Endothelial cell (in vitro differentiated cells): ENCODE results near the gene NCAM1. TPM values are rescaled to one million over a fixed set of nuclear protein-coding genes. Genes with fewer than 3 reads are reported as not detected.

Experiments
- DNase-seq: peaks from one replicate; pipeline ENCODE4 v3.0.0; 2021; ENCODE audit warnings: low spot score
- H3K27ac Mint-ChIP-seq: one replicate; pipeline ENCODE4 v1.8.0; 2021; ENCODE audit warnings: mixed read lengths, inconsistent platforms; ENCODE audit not compliant: unreplicated experiment
- H3K27me3 Mint-ChIP-seq: one replicate; pipeline ENCODE4 v1.8.0; 2021; ENCODE audit warnings: mild to moderate bottlenecking, moderate library complexity, mixed read lengths, inconsistent platforms; ENCODE audit not compliant: unreplicated experiment
- H3K36me3 Mint-ChIP-seq: one replicate; pipeline ENCODE4 v1.8.0; 2021; ENCODE audit warnings: mild to moderate bottlenecking, low read depth, mixed read lengths, inconsistent platforms; ENCODE audit not compliant: unreplicated experiment
- H3K4me1 Mint-ChIP-seq: one replicate; pipeline ENCODE4 v1.8.0; 2021; ENCODE audit warnings: mild to moderate bottlenecking, mixed read lengths, inconsistent platforms; ENCODE audit not compliant: unreplicated experiment
- H3K4me3 Mint-ChIP-seq: one replicate; pipeline ENCODE4 v1.8.0; 2021; ENCODE audit warnings: mild to moderate bottlenecking, mixed read lengths, inconsistent platforms; ENCODE audit not compliant: unreplicated experiment
- H3K9me3 Mint-ChIP-seq: one replicate; pipeline ENCODE4 v1.8.0; 2021; ENCODE audit warnings: mixed read lengths, inconsistent platforms; ENCODE audit not compliant: unreplicated experiment
- CTCF ChIP-seq: fragments of 200-600 bp; sonication (generic); IDR thresholded peaks from one replicate; pipeline ENCODE4 v1.5.0; 2021; ENCODE audit warnings: antibody characterized with exemption; ENCODE audit not compliant: unreplicated experiment
- total RNA-seq: library from RNA; stranded (reverse); fragmentation: NEBNext Ultra II Directional; extraction: Animal tissue kit (Norgen Biotek cat#: 25700); gene quantifications from one replicate; pipeline ENCODE4 v1.2.1, GENCODE V29; 2021; ENCODE audit not compliant: unreplicated experiment

Gene NCAM1
- total RNA-seq, 1 donor from 2014 or later = 21.9 TPM

- H3K36me3 Mint-ChIP-seq = no peaks in the 10 kb centered on the region
- no peak overlapping the region for H3K4me3 Mint-ChIP-seq
- no peak for TF ChIP-seq CTCF
- no peak for DNase-seq
- H3K9me3 Mint-ChIP-seq = no peaks in the 10 kb centered on the region
- no peaks in the 10 kb centered on the region for H3K4me1 Mint-ChIP-seq
- no peak overlapping the region for H3K27ac Mint-ChIP-seq
- H3K27me3 Mint-ChIP-seq = peaks cover under 1% of the 10 kb centered on the region
Observed at GRCh38 chr11:113251281-113251680, 290.1 kb downstream of the NCAM1 start.

- Mint-ChIP-seq H3K4me3 (no peak overlapping the region), H3K27me3 (no peaks in the 10 kb centered on the region), H3K36me3 (no peaks in the 10 kb centered on the region), H3K4me1 (peaks cover 6% of the 10 kb centered on the region), H3K9me3 (no peaks in the 10 kb centered on the region), H3K27ac (no peak overlapping the region)
- TF ChIP-seq CTCF = no peak
- no peak for DNase-seq
Observed at GRCh38 chr11:113253406-113253805, 292.2 kb downstream of the NCAM1 start.

GRCh38 chr11:113255096-113255495 lies 293.9 kb downstream of the NCAM1 start:
- no peak overlapping the region for H3K27ac Mint-ChIP-seq
- TF ChIP-seq CTCF = no peak
- no peaks in the 10 kb centered on the region for H3K36me3 Mint-ChIP-seq
- peaks cover 6% of the 10 kb centered on the region for H3K4me1 Mint-ChIP-seq
- H3K9me3 Mint-ChIP-seq = no peaks in the 10 kb centered on the region
- H3K27me3 Mint-ChIP-seq = no peaks in the 10 kb centered on the region
- DNase-seq = no peak
- no peak overlapping the region for H3K4me3 Mint-ChIP-seq

GRCh38 chr11:113255741-113256140 lies 294.5 kb downstream of the NCAM1 start:
- H3K27ac Mint-ChIP-seq = no peak overlapping the region
- no peak for TF ChIP-seq CTCF
- H3K4me1 Mint-ChIP-seq = peaks cover 6% of the 10 kb centered on the region

GRCh38 chr11:113256431-113257202 lies 295.4 kb downstream of the NCAM1 start:
- Mint-ChIP-seq H3K27ac (no peak overlapping the region), H3K4me1 (peaks cover 6% of the 10 kb centered on the region), H3K36me3 (no peaks in the 10 kb centered on the region), H3K9me3 (no peaks in the 10 kb centered on the region), H3K27me3 (no peaks in the 10 kb centered on the region), H3K4me3 (no peak overlapping the region)
- no peak for TF ChIP-seq CTCF
- no peak for DNase-seq

More at GRCh38 chr11:113255741-113256140, 294.5 kb downstream of the NCAM1 start:
- no peak for DNase-seq
- Mint-ChIP-seq H3K36me3 (no peaks in the 10 kb centered on the region), H3K9me3 (no peaks in the 10 kb centered on the region), H3K4me3 (no peak overlapping the region), H3K27me3 (no peaks in the 10 kb centered on the region)
